Esophagus squamous epithelium (tissue), 5 donors: Measurements from ENCODE around the gene CDH8. TPM values are rescaled to one million over a fixed set of nuclear protein-coding genes. Genes with fewer than 3 reads are reported as not detected.

Experiments
- DNase-seq: peaks from one replicate; lab custom pipeline; 2025; lab: John Stamatoyannopoulos, UW
- H3K27ac ChIP-seq, 4 donors: fragments of 200-600 bp; sonication (generic); one replicate each; pipeline ENCODE4 v1.5.1; 2016 to 2019; ENCODE audit warnings: mild to moderate bottlenecking in 1 of 4
- H3K27me3 ChIP-seq, 4 donors: fragments of 200-600 bp; sonication (generic); 1 replicate in 3 of 4; 2 replicates in 1 of 4; pipeline versions ENCODE4 v1.5.1 to v1.6.0; 2017 to 2021; ENCODE audit warnings: antibody characterized with exemption in 1 of 4
- H3K36me3 ChIP-seq, 3 donors: fragments of 200-600 bp; sonication (generic); one replicate each; pipeline ENCODE4 v1.5.1; 2016 to 2019
- H3K4me1 ChIP-seq, 3 donors: fragments of 200-600 bp; sonication (generic); one replicate each; pipeline ENCODE4 v1.5.1; 2017 to 2019
- H3K4me3 ChIP-seq, 4 donors: fragments of 200-600 bp; sonication (generic); 1 replicate in 3 of 4; 2 replicates in 1 of 4; pipeline ENCODE4 v1.5.1; 2016 to 2019; ENCODE audit warnings: mild to moderate bottlenecking in 2 of 4, moderate library complexity in 1 of 4
- H3K9me3 ChIP-seq, 3 donors: fragments of 200-600 bp; sonication (generic); one replicate each; pipeline ENCODE4 v1.5.1; 2016 to 2019
- CTCF ChIP-seq, 6 experiments: fragments of 450-650 bp in 4 of 6; fragments of 200-600 bp in 2 of 6; sonication (generic) in 2 of 6; IDR thresholded peaks; one replicate each; pipeline ENCODE4 v1.5.1; 2016 to 2019; ENCODE audit warnings: antibody characterized with exemption in 6 of 6, mild to moderate bottlenecking in 4 of 6, moderate library complexity in 4 of 6
- POLR2A ChIP-seq, 4 donors: fragments of 450-650 bp; IDR thresholded peaks; one replicate each; pipeline ENCODE4 v1.6.1; 2017; ENCODE audit warnings: antibody characterized with exemption in 4 of 4, mild to moderate bottlenecking in 4 of 4, moderate library complexity in 3 of 4
- WGBS, 2 donors: methylation state at CpG; one replicate each; pipeline ENCODE4 v1.1.5; 2018; 5-methylcytosine and 5-hydroxymethylcytosine counted together
- intact Hi-C: fragments of 100-400 bp; cut with DNase I; formaldehyde crosslinking; loops from one replicate; pipeline ENCODE4 v1.15.0; 2022
- total RNA-seq, 4 donors: library from RNA; depleted of rRNA; stranded (reverse); fragments of >200 nt; gene quantifications; one replicate each; pipeline ENCODE4 v1.1.0, GENCODE V29; 2016
- donor health status: DM: yes; HTN: yes; CAD: no.

CDH8 gene
- total RNA-seq, 4 donors from 2014 or later = 0.27 to 1.8 (median 0.81) TPM

- intact Hi-C loops = no loop called here
- no peak for DNase-seq
Measured at GRCh38 chr16:61957075-61957855, 79.0 kb downstream of the CDH8 start.

GRCh38 chr16:61952841-61953240, 83.4 kb downstream of the CDH8 start:
- 21 to 64% methylated on average over 1 of the region's 1 CpG for WGBS, 2 donors
- TF ChIP-seq POLR2A (IDR thresholded peaks at IDR 0.05) = no peak
- intact Hi-C loops = no loop called here
- no peak for DNase-seq
- Histone ChIP-seq H3K27ac (no peak overlapping the region), H3K4me1 (no peaks in the 10 kb centered on the region), H3K9me3 (no peaks in the 10 kb centered on the region), H3K27me3 (no peaks in the 10 kb centered on the region), H3K4me3 (no peak overlapping the region), H3K36me3 (no peaks in the 10 kb centered on the region)

More at GRCh38 chr16:61957075-61957855, 79.0 kb downstream of the CDH8 start:
- H3K4me3 ChIP-seq = no peak overlapping the region
- no peaks in the 10 kb centered on the region for H3K36me3 ChIP-seq
- H3K27me3 ChIP-seq = no peaks in the 10 kb centered on the region
- TF ChIP-seq POLR2A (IDR thresholded peaks at IDR 0.05) = no peak
- no peak for TF ChIP-seq CTCF (IDR thresholded peaks at IDR 0.05)
- no peak overlapping the region for H3K27ac ChIP-seq
- H3K4me1 ChIP-seq = no peaks in the 10 kb centered on the region
- no peaks in the 10 kb centered on the region for H3K9me3 ChIP-seq
- 36 to 40% methylated on average over 8 of the region's 8 CpGs for WGBS, 2 donors

GRCh38 chr16:61948414-61948813, 87.8 kb downstream of the CDH8 start:
- no peaks in the 10 kb centered on the region for H3K27me3 ChIP-seq
- WGBS, 2 donors = 57 to 58% methylated on average over 3 of the region's 3 CpGs
- no peak overlapping the region for H3K27ac ChIP-seq
- H3K4me1 ChIP-seq = no peaks in the 10 kb centered on the region
- intact Hi-C loops = no loop called here
- no peaks in the 10 kb centered on the region for H3K36me3 ChIP-seq
- no peaks in the 10 kb centered on the region for H3K9me3 ChIP-seq
- no peak overlapping the region for H3K4me3 ChIP-seq
- DNase-seq = no peak
- TF ChIP-seq POLR2A (IDR thresholded peaks at IDR 0.05) (no peak), CTCF (IDR thresholded peaks at IDR 0.05) (no peak)

GRCh38 chr16:61946019-61946418, 90.2 kb downstream of the CDH8 start:
- Histone ChIP-seq H3K4me3 (no peak overlapping the region), H3K36me3 (no peaks in the 10 kb centered on the region), H3K27ac (no peak overlapping the region), H3K4me1 (no peaks in the 10 kb centered on the region), H3K27me3 (no peaks in the 10 kb centered on the region), H3K9me3 (no peaks in the 10 kb centered on the region)
- TF ChIP-seq POLR2A (IDR thresholded peaks at IDR 0.05) (no peak), CTCF (IDR thresholded peaks at IDR 0.05) (no peak)
- intact Hi-C loops = no loop called here
- DNase-seq = no peak

- intact Hi-C loops = no loop called here
- H3K27ac ChIP-seq = no peak overlapping the region
- DNase-seq = no peak
- no peaks in the 10 kb centered on the region for H3K27me3 ChIP-seq
- H3K4me3 ChIP-seq = no peak overlapping the region
- TF ChIP-seq CTCF (IDR thresholded peaks at IDR 0.05) = no peak
- TF ChIP-seq POLR2A (IDR thresholded peaks at IDR 0.05) = no peak
- H3K36me3 ChIP-seq = no peaks in the 10 kb centered on the region
- 16 to 36% methylated on average over 4 of the region's 4 CpGs for WGBS, 2 donors
- no peaks in the 10 kb centered on the region for H3K9me3 ChIP-seq
- no peaks in the 10 kb centered on the region for H3K4me1 ChIP-seq
Measured at GRCh38 chr16:61945511-61945910, 90.7 kb downstream of the CDH8 start.
